GM12892 (cell line): ENCODE data around the gene FRMPD4.

Experiments used
- POLR2A ChIP-seq: IDR thresholded peaks from 2 replicates; pipeline ENCODE4 v1.6.1; 2011; ENCODE audit warnings: low read depth, low read length, control low read depth
- POLR2AphosphoS5 ChIP-seq: IDR thresholded peaks from 2 replicates; pipeline ENCODE4 v1.6.1; 2011; ENCODE audit warnings: low read depth, low read length, control low read depth

DNA sequence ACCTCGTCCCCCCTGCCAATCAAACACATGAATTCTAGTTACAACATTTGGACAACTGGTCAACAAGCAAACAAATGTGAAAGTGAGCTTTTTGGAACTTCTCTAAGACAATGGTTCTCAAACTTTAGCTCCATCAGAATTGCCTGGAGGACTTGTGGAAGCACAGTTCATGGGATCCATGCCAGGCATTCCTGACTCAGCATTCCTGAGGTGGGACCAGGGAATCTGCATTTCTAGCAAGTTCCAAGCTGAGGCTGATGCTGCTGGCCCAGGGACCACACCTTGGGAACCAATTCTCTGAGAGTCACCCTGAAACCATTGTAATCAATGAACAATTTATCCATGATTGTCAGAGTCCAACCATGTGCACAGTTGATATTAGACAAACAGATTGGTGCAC lies 609.2 kb downstream of the FRMPD4 start:
- TF ChIP-seq POLR2A (no peak), POLR2AphosphoS5 (no peak)
